DMS53 treated with DMSO at 0.1 percent for 48 hours (cell line): ENCODE measurements around the gene RALA.
A peak's percentile ranks its signal among the peaks of the same experiment; 100 is the strongest.

Source experiments
- DNase-seq: peaks from one replicate; lab custom pipeline; 2025; ENCODE audit not compliant: unreplicated experiment; lab: John Stamatoyannopoulos, UW

The RALA gene

GRCh38 chr7:39623047-39623731, at the start of gene RALA:
Gene RALA, plus strand, starts transcription at chr7:39623572. Its CDS starts 63,096 bp downstream, at chr7:39686668.
- DNase-seq, result peak; percentile 75

DNA sequence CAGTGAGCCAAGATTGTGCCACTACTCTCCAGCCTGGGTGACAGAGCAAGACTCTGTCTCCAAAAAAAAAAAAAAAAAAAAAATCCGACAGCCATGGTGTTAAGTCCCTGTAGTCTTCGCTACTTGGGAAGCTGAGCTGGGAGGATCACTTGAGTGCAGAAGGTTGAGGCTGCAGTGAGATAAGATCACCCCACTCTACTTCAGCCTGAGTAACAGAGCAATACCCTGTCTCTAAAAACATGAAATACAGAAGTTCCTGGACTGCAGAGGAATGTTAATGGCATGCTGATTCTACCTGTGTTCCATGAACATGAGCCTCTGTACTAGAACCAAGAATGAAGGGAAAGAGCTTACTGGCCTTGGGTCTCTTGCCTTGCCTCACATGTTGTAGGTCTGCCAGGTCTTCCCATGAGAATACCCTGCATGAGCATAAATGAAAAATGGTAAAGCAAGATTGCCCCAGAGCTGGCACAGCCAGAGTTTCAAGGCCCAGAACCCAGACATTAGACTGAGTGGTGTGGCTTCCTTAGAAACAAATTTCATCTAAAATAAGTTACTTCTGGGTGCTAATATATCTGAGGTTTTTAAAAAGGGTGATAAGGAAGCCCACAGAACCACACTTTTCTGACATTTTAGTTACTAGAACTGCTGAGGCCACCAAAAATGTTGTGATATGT, 48.6 kb upstream of the RALA start:
- no peak for DNase-seq

- no peak for DNase-seq
These were observed 46.0 kb upstream of the RALA start for GRCh38 chr7:39577229-39577874.

DNA sequence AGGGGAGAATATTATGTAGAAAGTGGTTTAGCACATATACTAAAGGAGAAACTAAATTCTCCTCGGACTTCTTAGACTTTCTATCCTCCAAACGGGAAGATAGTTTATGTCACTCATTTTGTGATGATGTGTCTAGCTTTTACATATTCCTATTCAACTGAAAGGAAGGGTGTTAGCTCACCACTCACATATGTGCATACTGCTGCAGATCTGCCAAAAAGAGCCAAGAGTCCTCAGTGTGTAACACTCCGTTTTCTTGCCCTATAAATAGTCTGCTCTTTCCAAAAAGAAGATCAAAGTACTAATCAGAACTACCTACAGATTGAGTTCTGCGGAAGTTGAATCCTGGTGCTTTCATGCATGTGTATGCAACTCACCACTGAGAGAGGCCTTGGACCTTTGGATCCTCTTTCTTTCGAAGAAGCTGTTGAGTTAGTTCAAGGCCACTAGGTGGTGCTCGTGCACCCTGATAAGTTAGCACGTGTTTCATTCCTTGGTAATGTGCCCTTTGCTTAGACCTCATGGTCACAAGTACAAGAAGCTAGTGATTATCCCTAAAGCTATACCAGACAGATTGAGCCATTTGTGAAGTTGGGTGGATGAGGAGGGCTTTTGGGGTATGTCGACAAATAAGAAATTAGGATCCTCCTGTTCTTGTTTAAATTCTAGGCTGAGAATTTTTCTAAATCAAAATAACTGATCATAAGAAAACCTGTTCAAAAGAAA, 43.1 kb upstream of the RALA start:
- DNase-seq, result peak; percentile 87

GRCh38 chr7:39582536-39582935, 40.8 kb upstream of the RALA start:
- no peak for DNase-seq

- no peak for DNase-seq
These were observed 39.8 kb upstream of the RALA start for GRCh38 chr7:39583539-39583938.

- DNase-seq, result no peak
These were observed 36.0 kb upstream of the RALA start for GRCh38 chr7:39587393-39587792.

- DNase-seq, result no peak
These were observed 35.0 kb upstream of the RALA start for GRCh38 chr7:39588416-39588815.

- DNase-seq, result no peak
These were observed 33.9 kb upstream of the RALA start for GRCh38 chr7:39589323-39590111.

DNA sequence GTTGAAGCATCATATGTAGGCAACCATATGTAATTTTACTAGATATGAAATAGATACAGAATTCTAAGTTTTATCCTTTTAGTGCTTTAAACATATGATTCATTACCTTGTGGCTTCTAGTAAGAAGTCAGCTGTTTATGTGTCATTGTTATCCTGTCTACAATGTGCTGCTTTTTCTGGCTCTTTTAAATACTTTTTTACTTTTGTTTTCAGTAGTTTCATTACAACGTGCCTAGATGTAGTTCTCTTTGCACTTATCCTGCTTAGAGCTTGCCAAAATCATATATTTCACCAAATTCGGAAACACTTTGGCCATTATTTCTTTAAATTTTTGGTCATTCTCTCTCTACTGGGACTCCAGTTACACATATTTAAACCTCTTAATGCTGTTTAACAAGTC, 30.8 kb upstream of the RALA start:
- DNase-seq, result no peak

DNA sequence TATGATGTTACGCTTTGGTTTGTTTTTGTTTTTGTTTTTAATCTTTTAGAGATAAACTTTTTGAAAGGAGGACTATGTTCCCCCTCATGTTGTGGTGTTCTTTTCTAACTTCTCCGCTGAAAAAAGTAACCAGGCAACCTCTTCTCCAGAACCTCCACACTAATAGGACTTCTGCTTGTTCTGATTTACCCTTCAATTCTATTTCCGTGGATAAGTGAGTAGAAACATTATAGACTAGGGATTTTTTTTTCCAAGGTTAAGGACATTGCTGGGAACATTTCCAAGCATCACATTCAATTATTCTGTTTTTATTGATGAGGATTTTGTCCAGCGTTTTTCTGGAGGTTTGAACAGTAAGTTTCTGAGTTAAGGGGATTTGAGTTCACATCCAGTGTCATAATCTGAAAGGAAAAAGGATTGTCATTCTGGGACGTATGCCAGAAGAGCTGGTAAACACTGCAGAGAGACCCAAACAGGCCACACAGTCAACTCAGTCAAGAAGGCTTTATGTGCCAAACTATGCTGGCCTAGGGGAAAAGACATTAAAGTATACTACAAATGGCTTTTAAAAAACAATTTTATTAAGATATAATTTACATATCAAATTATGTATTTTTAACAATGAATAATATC, 28.3 kb upstream of the RALA start:
- DNase-seq, result no peak

DNA sequence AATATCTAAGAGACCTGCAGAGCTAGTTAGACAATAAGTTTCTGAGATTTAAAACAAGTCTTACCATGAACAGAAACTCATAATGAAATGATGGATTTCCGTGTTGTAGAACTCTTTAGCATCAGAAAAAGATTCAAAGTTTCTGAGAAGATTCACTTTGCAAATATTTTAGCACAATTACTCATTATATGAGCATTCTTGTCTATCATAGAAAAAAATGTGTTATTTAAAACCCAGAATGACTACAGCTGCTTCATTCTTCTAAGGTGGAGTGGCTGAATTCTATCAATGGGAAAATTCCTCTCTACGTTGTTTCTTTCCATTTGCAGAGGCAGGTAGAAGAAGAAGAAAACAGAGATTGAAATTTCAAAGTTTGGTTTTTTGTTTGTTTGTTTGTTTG, 21.0 kb upstream of the RALA start:
- no peak for DNase-seq

GRCh38 chr7:39603924-39604323, 19.4 kb upstream of the RALA start:
- no peak for DNase-seq

GRCh38 chr7:39605087-39605486, 18.3 kb upstream of the RALA start:
- no peak for DNase-seq

DNA sequence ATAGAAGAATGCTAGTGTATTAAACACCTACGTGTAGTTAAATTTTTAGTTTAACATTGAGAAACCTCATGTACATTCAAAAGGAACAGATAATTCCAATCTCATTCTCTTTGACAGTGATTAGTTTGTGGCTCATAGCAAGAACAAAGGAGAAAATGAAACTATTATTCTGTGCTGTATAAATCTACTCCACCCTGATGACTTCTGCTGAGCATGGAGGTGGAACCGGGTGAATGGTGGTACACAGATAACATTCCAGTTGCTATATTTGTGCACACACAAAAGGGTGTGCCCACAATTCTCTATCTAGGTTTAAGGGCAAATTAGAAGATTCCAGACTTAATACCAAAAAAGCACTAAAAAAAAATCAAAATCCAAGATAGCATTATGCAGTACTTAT, 17.0 kb upstream of the RALA start:
- no peak for DNase-seq

DNA sequence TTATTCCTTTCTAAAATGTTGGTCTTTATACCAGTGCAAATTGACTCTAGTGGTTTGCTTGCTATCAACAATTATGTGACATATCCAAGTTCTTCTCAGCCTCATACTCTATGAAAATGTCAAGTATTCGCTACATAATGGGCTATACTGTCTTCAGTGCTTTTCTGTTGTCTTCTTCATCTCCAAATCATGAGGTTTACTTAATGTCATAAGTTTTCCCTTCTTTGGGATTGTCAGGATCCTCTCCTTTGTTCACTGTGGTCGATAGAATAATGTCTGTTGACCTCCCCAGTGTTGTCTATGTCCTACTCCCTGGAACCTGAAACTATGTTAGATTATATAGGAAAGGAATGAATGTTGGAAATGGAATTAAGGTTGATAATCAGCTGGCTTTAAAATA, 16.4 kb upstream of the RALA start:
- DNase-seq, result no peak

GRCh38 chr7:39607865-39608264, 15.5 kb upstream of the RALA start:
- no peak for DNase-seq

- DNase-seq, result peak; percentile 15
These were observed 15.1 kb upstream of the RALA start for GRCh38 chr7:39608278-39608677.

- DNase-seq, result no peak
These were observed 14.0 kb upstream of the RALA start for GRCh38 chr7:39609113-39609934.

GRCh38 chr7:39609935-39610263, 13.5 kb upstream of the RALA start:
- DNase-seq, result no peak
